BLaER1 treated with 17β-estradiol and CSF1 and Interleukin-3, amounts not matched to agents 10 nM and 100 nM (cell line): ENCODE measurements around the gene ULBP1.
"Not testable (repeated sequence)": the region's sequence is repeated elsewhere in the genome, so short reads cannot be mapped to it uniquely, and the experiment has no call there.

Experiments
- H3K27ac ChIP-seq, 11 experiments: shearing (Covaris generic); formaldehyde crosslinking; 2 replicates each; pipeline ENCODE4 v1.8.1; 2022
- H3K27me3 ChIP-seq, 11 experiments: shearing (Covaris generic); formaldehyde crosslinking; 2 replicates each; pipeline ENCODE4 v1.8.1; 2022
- H3K36me3 ChIP-seq, 11 experiments: shearing (Covaris generic); formaldehyde crosslinking; 2 replicates each; pipeline ENCODE4 v1.8.1; 2022
- H3K4me1 ChIP-seq, 10 experiments: shearing (Covaris generic); formaldehyde crosslinking; 2 replicates each; pipeline ENCODE4 v1.8.1; 2022
- H3K4me2 ChIP-seq, 11 experiments: shearing (Covaris generic); formaldehyde crosslinking; 2 replicates each; pipeline ENCODE4 v1.8.1; 2022
- H3K4me3 ChIP-seq, 10 experiments: shearing (Covaris generic); formaldehyde crosslinking; 2 replicates each; pipeline ENCODE4 v1.8.1; 2022
- H3K9ac ChIP-seq, 11 experiments: shearing (Covaris generic); formaldehyde crosslinking; 2 replicates each; pipeline ENCODE4 v1.8.1; 2022
- H3K9me3 ChIP-seq, 11 experiments: shearing (Covaris generic); formaldehyde crosslinking; replicated peaks in 1 of 11; 2 replicates each; pipeline ENCODE4 v1.8.1; 2022
- H4K20me1 ChIP-seq, 11 experiments: shearing (Covaris generic); formaldehyde crosslinking; 2 replicates each; pipeline ENCODE4 v1.8.1; 2022
- Cebpa-rat ChIP-seq, 11 experiments: shearing (Covaris generic); IDR thresholded peaks; 2 replicates each; pipeline ENCODE4 v1.8.1; 2022

The ULBP1 gene

GRCh38 chr6:150016324-150017185 lies 52.8 kb downstream of the ULBP1 start:
- no peak for TF ChIP-seq Cebpa-rat (IDR thresholded peaks at IDR 0.05)
- H3K9me3 ChIP-seq = no peaks in the 10 kb centered on the region
- peaks cover 51 to 63% (median 54%) of the 10 kb centered on the region in 11 experiments for H3K27me3 ChIP-seq
- no peaks in the 10 kb centered on the region; a peak in 2 of 20 replicates for H3K4me1 ChIP-seq
- H4K20me1 ChIP-seq = peaks cover 0 to 17% (median 5%) of the 10 kb centered on the region in 11 experiments; a peak in 7 of 22 replicates
- H3K9ac ChIP-seq = no peak overlapping the region
- H3K4me2 ChIP-seq = no peak overlapping the region
- H3K4me3 ChIP-seq = no peak overlapping the region
- no peak overlapping the region for H3K27ac ChIP-seq
- no peaks in the 10 kb centered on the region for H3K36me3 ChIP-seq

GRCh38 chr6:150017186-150017521 lies 53.4 kb downstream of the ULBP1 start:
- peaks cover 45 to 57% (median 48%) of the 10 kb centered on the region in 11 experiments for H3K27me3 ChIP-seq

GRCh38 chr6:150018846-150019580 lies 55.3 kb downstream of the ULBP1 start:
- Histone ChIP-seq H3K4me2 (no peak overlapping the region), H3K36me3 (no peaks in the 10 kb centered on the region), H3K9ac (no peak overlapping the region), H3K9me3 (no peaks in the 10 kb centered on the region), H3K4me1 (no peaks in the 10 kb centered on the region; a peak in 2 of 20 replicates), H3K4me3 (no peak overlapping the region), H3K27ac (no peak overlapping the region), H4K20me1 (peaks cover 0 to 12% (median 5%) of the 10 kb centered on the region in 11 experiments; a peak in 6 of 22 replicates), H3K27me3 (peaks cover 28 to 48% (median 37%) of the 10 kb centered on the region in 11 experiments)
- TF ChIP-seq Cebpa-rat (IDR thresholded peaks at IDR 0.05) = no peak

More at GRCh38 chr6:150017186-150017521, 53.4 kb downstream of the ULBP1 start:
- H3K36me3 ChIP-seq, H3K4me2 ChIP-seq, H3K4me3 ChIP-seq, H3K9me3 ChIP-seq, H3K4me1 ChIP-seq, H3K27ac ChIP-seq, H3K9ac ChIP-seq: not testable (repeated sequence)
- H4K20me1 ChIP-seq = peaks cover 0 to 17% (median 5%) of the 10 kb centered on the region in 11 experiments; a peak in 7 of 22 replicates

DNA sequence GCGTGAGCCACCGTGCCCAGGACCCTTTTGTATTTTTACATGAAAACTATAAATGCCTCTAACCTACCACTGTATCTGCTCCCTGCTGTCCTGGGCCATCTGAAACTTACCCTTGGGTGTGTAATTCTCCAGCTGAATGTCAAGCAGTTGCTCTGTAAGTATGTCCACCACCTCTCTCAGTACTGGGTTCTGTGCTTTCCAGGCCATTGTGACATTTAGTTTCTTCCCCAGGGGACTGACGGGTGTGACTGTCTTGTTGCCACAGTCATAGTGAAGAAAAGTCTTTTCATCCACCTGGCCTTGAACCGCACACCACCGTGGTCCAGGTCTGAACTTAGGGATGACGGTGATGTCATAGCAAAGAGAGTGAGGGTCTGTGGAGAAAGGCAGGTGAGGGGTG lies 58.1 kb downstream of the ULBP1 start:
- not testable (repeated sequence) for H3K27ac ChIP-seq, H3K36me3 ChIP-seq, H3K4me3 ChIP-seq, H3K4me2 ChIP-seq, H3K9ac ChIP-seq, H3K9me3 ChIP-seq, H3K4me1 ChIP-seq
- H3K27me3 ChIP-seq = peaks cover 29 to 48% (median 37%) of the 10 kb centered on the region in 11 experiments
- H4K20me1 ChIP-seq = peaks cover 0 to 12% (median 0%) of the 10 kb centered on the region in 11 experiments; a peak in 5 of 22 replicates
